Astrocyte (in vitro differentiated cells and primary cell): ENCODE data around the gene DGCR2.

Experiments
- EZH2 ChIP-seq: IDR thresholded peaks from 2 replicates; pipeline ENCODE4 v1.6.1; 2012; ENCODE audit warnings: mild to moderate bottlenecking, low read length, inconsistent platforms; ENCODE audit not compliant: insufficient read depth
- TF ChIP-seq, protein P1 (sequence below): IDR thresholded peaks from 2 replicates; pipeline ENCODE4 v1.5.1; 2011; ENCODE audit warnings: low read depth, mild to moderate bottlenecking, inconsistent platforms, low read length, moderate library complexity; ENCODE audit not compliant: insufficient read depth

DNA sequence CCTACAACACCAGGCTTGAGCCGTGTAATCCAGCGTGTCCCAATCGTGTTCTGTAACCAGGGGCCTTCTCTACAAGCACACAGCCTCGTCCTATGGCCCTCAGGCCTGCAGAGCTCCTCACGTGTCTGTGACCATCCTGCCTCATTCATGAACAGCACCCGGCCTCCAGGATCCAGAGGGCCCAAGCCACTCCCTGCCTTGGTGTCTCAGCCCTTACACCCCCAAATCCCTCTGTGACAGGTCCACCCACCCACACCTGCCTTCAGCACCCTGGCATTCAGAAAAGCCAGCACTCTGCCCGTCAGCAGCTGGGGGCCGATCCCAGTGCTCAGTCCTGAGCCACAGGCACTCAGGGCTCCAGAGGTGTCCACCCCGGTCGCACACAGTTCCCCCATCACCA lies 14.7 kb upstream of the DGCR2 start:
- TF ChIP-seq EZH2, result no peak
- TF ChIP-seq, protein P1, sequence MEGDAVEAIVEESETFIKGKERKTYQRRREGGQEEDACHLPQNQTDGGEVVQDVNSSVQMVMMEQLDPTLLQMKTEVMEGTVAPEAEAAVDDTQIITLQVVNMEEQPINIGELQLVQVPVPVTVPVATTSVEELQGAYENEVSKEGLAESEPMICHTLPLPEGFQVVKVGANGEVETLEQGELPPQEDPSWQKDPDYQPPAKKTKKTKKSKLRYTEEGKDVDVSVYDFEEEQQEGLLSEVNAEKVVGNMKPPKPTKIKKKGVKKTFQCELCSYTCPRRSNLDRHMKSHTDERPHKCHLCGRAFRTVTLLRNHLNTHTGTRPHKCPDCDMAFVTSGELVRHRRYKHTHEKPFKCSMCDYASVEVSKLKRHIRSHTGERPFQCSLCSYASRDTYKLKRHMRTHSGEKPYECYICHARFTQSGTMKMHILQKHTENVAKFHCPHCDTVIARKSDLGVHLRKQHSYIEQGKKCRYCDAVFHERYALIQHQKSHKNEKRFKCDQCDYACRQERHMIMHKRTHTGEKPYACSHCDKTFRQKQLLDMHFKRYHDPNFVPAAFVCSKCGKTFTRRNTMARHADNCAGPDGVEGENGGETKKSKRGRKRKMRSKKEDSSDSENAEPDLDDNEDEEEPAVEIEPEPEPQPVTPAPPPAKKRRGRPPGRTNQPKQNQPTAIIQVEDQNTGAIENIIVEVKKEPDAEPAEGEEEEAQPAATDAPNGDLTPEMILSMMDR, result no peak
